Measurements from ENCODE around the gene AMN.
"Not testable (repeated sequence)": the region's sequence is repeated elsewhere in the genome, so short reads cannot be mapped to it uniquely, and the experiment has no call there.

AMN gene

GRCh38 chr14:102922490-102923200 lies at the start of gene AMN:
Gene AMN (plus strand): TSS chr14:102922663. CDS start chr14:102922689, 26 bp downstream.
- DNase-seq = no peak

GRCh38 chr14:102873131-102873530 lies 49.3 kb upstream of the AMN start:
- DNase-seq = no peak

- no peak for DNase-seq
Measured at GRCh38 chr14:102873546-102874061, 48.9 kb upstream of the AMN start.

- no peak for DNase-seq
Measured at GRCh38 chr14:102875652-102876051, 46.8 kb upstream of the AMN start.

- DNase-seq = not testable (repeated sequence)
Measured at GRCh38 chr14:102877511-102877910, 45.0 kb upstream of the AMN start.

GRCh38 chr14:102878174-102878969 lies 44.1 kb upstream of the AMN start:
- DNase-seq = no peak

DNA sequence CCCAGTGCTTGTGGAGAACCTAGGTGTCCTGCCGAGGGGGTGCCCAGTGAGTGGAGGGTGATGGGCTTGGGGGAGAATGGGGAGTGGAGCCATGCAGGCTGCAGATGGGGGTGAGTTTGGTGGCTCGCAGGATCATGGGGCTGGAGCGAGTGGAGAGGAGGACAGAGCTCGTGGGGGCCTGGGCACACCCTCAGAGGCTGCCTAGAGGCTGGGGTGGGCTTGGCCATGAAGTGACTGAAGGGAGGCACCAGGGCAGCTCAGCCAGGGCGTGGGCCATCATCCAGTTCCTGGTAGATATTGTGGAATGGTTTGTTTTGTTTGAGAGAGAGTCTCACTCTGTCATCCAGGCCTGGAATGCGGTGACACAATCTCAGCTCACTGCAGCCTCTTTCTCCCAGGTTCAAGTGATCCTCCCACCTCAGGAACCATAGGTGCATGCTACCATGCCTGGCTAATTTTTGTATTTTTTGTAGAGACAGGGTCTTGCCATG lies 43.4 kb upstream of the AMN start:
- DNase-seq = no peak

- no peak for DNase-seq
Measured at GRCh38 chr14:102882226-102882906, 40.1 kb upstream of the AMN start.

DNA sequence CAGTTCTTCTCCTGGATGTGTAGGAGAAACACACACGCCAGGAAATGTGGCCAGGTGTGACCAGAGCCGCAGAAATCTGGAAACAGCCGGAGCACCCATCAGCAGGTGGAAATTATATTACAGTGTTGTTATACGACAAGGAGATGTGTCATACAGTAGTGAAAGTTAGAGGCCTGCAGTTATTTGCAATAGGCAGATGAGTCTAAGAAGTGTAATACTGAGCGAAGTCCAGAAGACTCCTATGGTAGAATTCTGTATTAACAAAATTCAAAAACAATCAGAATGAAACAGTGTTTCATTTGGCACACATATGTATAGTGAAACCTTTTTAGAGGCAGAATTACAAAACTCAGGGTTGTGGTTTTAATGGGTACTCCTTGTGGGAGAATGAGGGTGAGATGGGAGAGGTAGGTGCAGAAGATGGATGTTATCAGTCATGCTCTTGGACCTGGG lies 39.3 kb upstream of the AMN start:
- no peak for DNase-seq

- no peak for DNase-seq
Measured at GRCh38 chr14:102883554-102883953, 38.9 kb upstream of the AMN start.

GRCh38 chr14:102885737-102886447 lies 36.6 kb upstream of the AMN start:
- DNase-seq = no peak

DNA sequence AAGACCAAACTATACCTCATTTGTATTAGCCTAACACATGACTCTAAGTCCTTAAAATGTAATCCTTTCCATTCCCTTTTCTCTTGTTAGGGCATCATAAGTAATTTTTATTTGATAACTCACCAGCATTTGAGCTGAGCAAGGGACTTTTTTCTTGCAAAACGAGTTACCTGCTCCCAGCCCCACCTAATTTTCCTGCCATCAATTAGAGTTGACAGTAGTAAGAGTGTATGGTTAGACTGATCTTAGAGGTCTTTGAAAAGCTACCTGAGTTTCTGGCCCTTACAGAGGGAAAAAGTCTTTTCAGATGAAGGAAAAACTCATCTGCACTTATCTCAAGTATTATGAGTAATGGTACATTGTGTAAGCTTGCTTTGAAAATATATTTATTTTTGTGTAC lies 33.7 kb upstream of the AMN start:
- no peak for DNase-seq

GRCh38 chr14:102889615-102890014 lies 32.8 kb upstream of the AMN start:
- DNase-seq = no peak

GRCh38 chr14:102891111-102891510 lies 31.4 kb upstream of the AMN start:
- no peak for DNase-seq

- no peak for DNase-seq
Measured at GRCh38 chr14:102891556-102891955, 30.9 kb upstream of the AMN start.

DNA sequence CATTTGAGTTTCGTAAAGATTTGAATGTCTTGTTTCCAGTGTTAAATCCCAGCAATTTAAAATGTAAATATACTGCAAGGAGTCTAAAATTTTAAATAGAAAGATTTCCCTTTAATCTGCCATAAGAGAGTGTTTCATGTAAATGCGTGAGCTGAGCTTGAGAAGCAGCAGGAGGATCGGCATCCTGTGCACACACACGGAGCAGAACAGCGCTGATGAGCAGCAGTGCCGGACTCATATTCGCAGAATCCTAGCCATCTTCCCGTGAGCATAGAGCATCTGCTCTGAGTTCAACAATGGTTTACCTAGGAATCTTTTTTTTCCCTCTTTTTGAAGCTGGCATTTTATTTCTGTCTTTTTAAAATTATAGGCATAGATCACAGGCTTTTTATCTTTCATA lies 29.8 kb upstream of the AMN start:
- DNase-seq = no peak

GRCh38 chr14:102893452-102893851 lies 29.0 kb upstream of the AMN start:
- no peak for DNase-seq

GRCh38 chr14:102896735-102897134 lies 25.7 kb upstream of the AMN start:
- not testable (repeated sequence) for DNase-seq

DNA sequence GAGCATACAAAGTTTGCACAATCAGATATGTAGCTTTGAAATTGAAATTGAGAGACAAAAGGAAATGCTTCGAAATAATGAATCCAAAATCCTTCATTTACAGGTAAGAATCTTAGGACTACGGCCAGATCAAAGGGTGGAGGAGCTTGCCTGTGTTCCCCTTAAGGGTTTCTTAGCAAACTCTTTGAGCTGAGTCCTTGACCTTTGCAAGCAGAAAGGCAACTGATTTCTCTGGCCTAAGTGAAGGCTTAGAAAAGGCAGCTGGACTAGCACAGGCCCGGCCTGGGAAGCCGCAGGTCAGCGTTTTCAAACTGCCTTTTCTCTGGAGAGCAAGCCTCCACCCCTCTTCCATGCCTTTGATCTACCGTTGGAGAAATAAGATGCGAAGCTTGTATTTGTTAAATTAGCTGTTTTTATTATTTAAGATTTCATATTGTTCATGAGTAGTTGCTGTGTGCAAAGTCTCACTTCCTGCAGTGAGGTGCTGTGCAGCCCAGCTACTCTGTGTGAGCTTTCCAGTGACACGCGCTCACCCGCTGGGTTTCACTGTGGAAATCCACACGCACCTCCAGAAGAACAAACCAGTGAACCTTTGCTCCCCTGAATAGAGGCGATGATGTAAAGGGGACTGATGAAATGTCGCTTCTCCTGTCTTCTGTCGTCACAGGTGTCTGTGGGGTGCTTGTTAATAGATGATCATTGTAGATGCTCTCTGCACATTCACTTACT lies 25.0 kb upstream of the AMN start:
- DNase-seq = no peak

- no peak for DNase-seq
Measured at GRCh38 chr14:102898298-102898697, 24.2 kb upstream of the AMN start.

DNA sequence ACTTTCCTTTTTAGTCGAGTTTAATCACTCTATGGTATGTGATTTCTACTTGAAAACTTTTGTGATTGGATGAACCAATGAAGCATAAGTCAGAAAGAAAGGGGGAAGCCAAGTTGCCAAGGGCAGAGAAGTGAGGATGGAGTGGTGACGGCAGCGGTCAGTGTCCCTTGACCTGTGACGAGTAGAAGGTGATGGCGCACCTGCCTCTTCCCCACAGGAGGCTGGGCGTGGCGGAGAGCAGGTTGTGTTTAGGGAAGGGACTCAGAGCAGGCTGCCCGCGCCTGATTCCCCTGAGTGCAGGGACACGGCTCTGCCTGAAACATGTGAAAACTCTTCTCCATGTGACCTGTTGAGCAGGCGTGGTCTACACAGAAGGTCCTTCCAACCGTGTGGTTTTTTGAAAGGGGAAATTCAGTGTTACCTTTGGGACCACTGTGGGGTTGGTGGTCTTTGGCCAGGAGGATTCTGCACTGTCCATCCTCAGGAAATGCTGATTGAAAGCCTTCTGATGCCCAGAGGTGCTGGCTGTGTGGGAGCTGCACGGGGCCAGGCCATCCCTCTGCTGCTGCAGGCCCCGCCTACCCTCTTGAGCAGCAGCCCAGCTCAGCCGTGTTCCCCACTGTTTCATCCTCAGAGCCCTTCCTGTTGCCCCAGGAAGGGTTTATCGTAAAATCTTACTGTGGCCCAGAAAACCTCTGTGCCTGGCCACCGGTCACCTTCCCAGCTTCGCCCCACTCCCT lies 23.5 kb upstream of the AMN start:
- DNase-seq = no peak
